ENCODE measurements around the gene POLD1.
A peak's percentile ranks its signal among the peaks of the same experiment; 100 is the strongest.

Gene POLD1

DNA sequence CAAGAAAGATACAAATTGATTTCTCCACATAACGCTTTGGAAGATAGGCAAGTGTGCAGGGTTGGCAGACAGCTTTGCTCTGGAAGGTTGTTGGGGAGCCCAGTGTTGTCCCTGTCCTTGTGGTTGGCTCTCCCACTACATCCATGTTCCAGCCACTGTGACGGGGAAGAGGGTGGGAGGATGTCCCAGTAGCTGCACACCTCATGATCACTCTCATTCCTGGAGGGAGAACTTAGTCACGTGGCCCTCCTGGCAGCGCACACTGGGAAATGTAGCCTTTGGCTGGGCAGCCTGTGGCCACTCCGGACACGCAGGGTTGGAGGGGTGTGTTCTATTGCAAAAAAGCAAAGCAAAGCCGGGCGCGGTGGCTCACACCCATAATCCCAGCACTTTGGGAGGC, 9.9 kb downstream of the POLD1 start:
- no peak for DNase-seq

DNA sequence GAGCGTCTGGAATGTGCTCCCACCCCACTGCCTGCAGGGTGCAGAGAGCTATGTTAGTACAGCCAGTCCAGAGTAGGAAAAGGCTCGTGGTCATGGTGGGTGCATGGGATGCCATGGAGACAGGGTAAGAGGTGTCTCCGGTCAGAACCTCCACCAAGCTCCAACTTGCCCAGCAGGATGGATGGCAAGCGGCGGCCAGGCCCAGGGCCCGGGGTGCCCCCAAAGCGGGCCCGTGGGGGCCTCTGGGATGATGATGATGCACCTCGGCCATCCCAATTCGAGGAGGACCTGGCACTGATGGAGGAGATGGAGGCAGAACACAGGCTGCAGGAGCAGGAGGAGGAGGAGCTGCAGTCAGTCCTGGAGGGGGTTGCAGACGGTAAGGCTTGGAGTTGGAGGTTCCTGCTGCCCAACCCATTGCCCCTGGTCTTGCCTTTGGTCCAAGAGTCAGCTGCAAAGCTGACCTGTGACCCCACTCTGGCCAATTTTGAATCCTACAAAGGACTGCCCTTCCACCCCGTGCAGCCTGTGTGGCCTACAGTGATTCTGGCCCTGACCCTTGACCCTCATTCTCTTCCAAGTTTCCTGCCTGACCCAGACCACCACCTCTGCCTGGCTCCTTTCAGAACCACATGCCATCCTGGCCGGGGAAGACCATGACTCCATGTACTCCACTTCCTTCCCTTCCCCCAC, 14.7 kb downstream of the POLD1 start:
- no peak for DNase-seq

DNA sequence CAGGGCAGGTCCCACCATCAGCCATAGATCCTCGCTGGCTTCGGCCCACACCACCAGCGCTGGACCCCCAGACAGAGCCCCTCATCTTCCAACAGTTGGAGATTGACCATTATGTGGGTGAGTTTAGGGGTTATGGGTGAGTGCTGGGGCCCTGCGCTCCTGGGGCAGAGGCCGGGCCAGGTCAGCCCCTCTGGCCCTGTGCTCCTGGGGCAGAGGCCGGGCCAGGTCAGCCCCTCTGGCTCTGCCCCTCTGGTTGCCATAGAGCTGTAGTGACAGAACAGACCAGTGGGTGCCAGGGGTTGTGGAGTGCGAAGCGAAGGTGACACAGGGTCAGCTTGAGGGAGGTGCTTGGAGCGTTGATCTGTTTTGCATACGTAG, 15.2 kb downstream of the POLD1 start:
- no peak for DNase-seq

DNA sequence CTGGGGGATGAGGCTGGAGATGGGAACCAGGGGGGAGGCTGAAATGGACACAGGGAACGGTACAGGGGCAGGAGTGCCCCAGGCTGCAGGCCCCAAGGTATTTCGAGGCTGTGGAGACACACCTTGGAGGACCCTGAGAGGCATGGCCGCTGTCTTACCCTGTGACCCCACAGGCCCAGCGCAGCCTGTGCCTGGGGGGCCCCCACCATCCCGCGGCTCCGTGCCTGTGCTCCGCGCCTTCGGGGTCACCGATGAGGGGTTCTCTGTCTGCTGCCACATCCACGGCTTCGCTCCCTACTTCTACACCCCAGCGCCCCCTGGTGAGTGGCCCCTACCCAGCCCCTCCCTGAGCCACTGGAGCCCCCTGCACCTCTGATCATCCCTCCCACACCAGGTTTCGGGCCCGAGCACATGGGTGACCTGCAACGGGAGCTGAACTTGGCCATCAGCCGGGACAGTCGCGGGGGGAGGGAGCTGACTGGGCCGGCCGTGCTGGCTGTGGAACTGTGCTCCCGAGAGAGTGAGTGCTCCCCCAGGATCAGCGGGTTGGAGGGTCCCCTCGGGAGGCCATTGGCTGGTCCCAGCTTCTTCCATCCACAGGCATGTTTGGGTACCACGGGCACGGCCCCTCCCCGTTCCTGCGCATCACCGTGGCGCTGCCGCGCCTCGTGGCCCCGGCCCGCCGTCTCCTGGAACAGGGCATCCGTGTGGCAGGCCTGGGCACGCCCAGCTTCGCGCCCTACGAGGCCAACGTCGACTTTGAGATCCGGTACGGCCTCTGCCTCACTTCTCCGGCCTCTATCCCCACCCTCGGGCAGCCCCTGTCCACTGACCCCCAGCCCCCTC, 17.7 kb downstream of the POLD1 start:
- no peak for DNase-seq

DNA sequence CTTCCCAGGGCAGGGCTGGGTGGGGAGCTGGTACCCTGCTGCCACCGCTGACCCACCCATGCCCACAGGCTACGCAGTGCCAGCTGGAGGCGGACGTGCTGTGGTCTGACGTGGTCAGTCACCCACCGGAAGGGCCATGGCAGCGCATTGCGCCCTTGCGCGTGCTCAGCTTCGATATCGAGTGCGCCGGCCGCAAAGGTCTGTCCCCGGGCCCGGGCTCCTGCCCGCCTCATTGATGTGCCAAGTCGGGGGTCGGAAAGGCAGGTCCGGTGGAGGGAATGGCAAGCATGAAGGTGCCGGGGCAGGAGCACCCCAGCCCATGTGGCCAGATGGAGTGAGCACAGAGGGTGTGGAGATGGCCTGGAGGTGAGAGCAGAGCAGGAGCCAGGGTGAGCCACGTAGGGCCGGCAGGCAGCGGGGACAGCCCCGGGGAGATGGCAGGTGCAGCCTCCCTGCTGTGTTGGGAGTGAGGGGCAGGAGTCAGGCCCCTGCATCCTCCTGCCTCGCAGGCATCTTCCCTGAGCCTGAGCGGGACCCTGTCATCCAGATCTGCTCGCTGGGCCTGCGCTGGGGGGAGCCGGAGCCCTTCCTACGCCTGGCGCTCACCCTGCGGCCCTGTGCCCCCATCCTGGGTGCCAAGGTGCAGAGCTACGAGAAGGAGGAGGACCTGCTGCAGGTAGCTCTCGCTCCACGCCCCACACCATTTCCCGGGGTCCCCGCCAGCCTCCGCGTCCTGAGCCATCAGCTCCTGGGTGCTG, 18.6 kb downstream of the POLD1 start:
- DNase-seq = no peak

DNA sequence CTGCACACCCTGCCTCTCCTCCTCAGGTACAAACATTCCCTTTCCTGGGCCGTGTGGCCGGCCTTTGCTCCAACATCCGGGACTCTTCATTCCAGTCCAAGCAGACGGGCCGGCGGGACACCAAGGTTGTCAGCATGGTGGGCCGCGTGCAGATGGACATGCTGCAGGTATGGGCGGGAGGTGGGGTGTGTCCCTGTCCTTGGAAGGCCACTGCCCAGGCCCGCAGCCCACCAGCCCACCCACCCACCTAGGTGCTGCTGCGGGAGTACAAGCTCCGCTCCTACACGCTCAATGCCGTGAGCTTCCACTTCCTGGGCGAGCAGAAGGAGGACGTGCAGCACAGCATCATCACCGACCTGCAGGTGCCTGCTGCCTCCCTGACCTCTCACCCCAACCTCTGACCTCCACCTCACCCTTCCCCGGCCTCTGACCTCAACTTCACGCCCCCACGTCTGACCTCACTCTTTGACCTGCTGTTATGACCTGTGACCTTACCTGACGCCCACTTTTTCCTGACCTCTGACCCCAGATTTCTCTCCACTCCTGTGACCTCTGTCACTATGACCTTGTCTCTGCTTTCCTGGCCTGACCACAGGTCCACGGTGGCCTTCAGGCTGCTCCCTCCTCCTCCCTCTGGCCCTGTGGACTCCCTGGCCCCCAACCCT, 22.1 kb downstream of the POLD1 start:
- DNase-seq = no peak

DNA sequence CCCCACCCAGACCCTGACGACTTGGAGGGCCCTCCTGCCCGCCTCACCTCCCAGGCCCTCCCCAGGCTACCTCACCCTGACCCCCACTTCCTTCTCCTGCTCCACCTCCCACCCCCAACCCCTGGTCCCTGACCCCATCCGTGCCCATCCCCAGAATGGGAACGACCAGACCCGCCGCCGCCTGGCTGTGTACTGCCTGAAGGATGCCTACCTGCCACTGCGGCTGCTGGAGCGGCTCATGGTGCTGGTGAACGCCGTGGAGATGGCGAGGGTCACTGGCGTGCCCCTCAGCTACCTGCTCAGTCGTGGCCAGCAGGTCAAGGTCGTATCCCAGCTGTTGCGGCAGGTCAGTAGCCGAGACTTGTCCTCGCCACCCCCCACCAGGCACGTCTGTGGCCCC, 22.7 kb downstream of the POLD1 start:
- DNase-seq = no peak

DNA sequence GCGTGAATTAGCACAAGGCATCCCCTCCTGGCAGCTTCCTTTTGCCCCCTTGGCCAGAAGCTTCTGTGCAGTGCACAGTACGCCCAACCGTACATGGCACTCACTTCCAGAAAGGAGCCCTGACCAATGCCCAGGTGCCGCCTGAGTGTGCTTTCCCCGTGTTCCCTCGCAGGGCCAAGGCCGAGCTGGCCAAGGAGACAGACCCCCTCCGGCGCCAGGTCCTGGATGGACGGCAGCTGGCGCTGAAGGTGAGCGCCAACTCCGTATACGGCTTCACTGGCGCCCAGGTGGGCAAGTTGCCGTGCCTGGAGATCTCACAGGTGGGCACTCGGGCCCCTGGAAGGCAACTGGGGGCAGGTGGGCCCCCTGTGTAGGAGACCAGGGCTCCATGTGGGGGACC, 25.2 kb downstream of the POLD1 start:
- DNase-seq = no peak

DNA sequence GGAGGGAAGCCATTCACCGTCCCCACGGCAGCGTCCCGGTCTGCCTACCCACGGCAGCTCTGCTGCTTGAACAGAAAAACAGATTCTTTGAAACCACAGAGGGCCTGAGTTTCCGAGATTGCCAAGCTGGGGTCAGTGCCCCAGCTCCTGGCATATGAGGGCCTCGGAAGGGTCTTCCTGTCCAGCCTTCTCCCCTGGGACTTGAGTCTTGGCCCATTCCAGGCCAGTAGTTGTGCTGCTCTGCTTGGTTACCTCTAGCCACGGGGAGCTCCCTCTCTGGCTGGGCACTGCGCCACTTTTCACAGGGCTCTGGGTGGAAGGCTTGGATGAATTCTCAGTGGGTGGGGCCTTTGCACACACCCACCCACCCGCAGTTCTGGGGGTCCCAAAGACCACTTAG, 26.0 kb downstream of the POLD1 start:
- no peak for DNase-seq

DNA sequence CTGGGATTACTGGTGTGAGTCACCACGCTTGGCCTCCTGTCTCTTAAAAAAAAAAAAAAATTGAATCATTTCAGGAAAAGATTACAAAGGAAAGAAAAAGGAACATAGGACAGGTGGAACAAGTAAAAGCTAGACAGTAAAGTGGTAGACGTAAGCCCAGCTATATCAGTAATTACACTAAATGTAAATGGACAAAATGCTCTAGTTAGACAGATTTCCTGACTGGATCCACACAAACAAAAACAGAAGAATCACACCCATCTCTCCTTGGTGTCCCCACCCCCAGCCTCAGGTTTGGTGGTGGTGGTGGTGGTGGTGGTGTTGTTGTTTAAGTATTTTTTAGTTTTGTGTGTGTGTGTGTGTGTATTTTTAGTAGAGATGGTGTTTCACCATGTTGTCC, 28.3 kb downstream of the POLD1 start:
- DNase-seq = no peak

DNA sequence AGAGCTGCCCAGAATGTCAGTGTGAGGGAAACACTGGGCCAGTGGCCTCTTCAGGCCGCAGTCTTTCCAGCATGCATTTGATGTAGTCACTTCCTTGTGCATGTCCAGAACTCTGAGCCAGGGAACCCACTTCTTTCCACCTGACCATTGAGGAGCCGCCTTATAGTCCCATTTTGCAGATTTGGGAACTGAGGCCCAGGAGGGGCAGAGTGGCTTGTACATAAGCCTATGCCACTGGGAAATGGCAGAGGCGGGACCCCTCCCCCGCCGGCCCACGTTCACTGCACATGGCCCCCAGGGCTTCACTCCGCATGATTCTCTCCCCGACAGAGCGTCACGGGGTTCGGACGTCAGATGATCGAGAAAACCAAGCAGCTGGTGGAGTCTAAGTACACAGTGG, 28.9 kb downstream of the POLD1 start:
- DNase-seq = no peak

DNA sequence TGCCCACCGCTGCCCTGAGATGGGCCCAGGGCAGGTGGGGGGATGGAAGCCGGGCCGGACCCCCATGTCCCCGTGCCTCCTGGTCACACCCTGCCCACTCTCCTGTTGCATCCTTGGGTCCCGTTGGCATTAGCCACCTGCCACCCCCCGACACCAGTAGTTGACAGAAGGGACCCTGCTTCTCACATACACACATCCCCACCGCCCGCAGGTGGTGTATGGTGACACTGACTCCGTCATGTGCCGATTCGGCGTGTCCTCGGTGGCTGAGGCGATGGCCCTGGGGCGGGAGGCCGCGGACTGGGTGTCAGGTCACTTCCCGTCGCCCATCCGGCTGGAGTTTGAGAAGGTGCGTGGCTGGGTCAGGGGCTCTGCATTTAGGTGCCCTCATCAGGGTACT, 29.4 kb downstream of the POLD1 start:
- no peak for DNase-seq

DNA sequence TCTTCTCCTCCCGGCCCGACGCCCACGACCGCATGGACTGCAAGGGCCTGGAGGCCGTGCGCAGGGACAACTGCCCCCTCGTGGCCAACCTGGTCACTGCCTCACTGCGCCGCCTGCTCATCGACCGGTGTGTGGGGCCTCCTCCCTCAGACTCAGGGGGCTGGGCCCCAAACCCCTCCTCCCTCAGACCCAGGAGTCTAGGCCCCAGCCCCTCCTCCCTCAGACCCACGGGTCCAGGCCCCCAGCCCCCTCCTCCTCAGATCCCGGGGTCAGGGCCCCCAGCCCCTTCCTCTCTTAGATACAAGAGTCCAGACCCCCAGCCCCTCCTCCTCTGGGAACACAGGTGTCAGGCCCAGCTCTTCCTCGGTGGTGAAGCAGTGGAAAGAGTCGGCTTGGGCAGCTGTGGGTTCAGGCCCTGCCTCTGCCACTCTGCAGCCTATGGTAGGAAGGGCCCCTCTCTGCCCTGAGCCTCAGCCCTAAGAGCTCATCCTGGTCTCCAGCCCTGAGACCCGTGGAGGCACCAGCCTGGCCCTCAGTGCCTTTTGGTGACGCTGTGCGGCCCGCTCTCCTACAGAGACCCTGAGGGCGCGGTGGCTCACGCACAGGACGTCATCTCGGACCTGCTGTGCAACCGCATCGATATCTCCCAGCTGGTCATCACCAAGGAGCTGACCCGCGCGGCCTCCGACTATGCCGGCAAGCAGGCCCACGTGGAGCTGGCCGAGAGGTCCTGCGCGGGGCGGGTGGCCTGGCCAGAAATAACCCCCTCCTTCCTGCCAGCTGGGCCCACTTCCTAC, 30.9 kb downstream of the POLD1 start:
- peak; percentile 9 for DNase-seq

DNA sequence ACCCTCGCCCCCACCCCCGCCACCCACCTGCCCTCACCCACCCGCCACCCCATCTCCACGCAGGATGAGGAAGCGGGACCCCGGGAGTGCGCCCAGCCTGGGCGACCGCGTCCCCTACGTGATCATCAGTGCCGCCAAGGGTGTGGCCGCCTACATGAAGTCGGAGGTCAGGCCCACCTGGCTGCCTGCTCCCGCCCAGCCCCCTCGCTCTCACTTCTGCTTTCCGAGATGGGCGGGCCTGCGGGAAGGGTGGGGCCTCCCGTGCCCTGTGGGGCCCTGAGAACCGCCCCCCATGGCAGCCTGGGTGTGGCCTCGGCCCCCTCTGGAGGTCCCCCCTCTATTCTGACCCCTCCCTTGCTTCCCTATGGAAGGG, 31.5 kb downstream of the POLD1 start:
- no peak for DNase-seq

DNA sequence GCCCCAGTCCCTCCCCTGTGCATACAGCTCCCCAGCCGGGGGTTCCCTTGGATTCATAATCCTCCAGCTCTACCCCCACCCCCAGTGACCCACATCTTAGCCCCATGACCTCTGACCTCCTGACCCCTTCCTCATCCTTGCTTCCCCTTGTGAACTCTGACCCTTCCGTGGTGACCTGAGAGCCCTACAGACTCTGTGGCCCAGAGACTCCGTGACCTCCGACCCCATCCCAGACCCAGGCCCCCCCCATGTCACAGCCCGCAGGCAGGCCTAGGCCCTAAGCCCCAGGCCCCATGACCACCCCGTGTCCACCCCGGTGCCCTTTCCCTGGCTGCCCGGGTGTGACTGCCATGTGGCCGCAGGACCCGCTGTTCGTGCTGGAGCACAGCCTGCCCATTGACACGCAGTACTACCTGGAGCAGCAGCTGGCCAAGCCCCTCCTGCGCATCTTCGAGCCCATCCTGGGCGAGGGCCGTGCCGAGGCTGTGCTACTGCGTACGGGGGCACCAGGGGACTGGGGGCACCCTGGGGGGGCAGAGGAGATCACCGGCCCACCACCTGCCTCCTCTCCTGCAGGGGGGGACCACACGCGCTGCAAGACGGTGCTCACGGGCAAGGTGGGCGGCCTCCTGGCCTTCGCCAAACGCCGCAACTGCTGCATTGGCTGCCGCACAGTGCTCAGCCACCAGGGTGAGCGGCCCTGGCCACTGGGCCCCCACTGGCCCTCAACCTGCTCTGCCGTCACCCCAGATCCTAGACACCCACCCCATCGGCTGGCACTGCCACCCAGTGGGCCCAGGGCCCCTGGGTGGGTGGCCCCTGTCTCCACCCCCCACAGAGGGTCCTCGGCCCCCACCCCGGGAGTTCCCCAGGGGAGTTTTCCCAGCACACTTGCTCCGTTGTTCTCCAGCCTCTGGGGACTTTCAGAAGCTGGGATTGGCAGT, 32.2 kb downstream of the POLD1 start:
- no peak for DNase-seq

DNA sequence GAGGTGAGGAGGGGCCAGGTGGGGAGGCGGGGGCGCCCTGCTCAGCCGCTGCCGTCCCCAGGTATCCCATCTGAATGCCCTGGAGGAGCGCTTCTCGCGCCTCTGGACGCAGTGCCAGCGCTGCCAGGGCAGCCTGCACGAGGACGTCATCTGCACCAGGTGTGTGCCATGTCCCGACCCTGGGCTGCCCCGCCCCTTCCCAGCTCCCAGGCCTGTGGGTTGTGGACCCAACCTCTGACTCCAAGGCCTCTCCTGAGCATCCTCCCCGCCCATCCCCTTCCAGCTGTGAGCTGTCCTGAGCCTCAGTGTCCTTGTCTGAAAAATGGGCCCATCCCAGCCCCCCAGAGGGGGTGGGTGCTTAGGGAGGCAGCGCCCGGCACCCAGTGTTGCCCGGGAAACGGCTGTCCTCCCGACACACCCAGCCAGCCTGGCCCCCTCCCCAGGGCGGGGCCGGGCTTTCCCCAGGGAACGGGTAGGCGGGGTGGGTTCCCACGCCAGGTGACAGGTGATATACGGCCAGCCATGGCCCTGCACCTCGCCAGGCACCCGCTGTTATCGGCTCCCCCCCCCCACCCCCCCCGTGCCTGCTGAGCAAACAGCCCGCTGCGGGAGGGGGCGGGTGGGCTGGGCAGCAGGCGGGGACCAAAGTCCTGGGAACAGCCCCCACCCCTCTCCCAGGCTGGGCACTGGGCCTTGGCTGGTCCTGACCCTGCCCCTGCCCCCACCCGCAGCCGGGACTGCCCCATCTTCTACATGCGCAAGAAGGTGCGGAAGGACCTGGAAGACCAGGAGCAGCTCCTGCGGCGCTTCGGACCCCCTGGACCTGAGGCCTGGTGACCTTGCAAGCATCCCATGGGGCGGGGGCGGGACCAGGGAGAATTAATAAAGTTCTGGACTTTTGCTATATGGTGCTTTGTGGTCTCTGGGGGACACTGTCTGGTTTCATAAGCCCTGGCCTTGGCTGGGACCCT, 33.2 kb downstream of the POLD1 start:
- no peak for DNase-seq

DNA sequence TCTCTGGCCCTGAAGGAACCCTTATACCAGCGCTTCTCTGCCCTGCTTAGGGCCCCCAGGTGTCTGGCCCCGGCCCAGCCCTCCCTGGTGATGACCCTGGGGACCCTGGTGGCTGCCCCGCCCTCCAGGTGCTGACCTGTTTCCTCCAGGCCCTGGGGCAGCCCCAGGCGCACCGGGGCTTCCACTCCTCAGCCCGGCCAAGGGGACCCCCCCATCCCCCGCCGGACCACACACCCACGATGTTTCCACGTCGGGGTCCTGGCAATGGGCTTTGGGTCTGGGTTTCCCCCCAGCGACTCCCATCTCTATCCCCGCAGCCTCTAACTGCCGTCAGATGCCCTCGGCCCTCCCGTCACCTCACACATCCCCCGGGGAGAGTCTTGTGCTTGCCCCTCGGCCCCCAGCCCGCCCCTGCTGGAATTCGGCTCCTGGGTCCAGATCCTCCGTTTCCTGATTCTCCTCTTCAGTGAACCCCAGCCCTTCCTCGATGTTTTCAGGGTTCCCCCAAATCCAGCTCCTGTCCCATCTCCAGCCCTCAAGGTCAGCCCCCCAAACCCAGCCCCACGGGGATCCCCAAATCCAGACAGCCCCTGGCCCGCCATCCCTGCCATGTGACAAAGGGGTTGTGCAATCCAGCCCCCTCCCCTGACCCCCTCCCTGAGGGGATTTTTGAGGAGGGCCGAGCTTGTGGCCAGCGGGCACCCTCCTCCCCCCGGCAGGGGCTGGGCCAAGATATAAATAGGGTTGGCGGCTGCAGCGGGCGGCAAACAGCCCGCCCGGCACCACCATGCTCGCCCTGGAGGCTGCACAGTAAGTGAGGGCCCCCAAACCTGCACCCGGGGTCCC, 34.3 kb downstream of the POLD1 start, which contains the start of gene SPIB:
Gene SPIB, plus strand, starts transcription at position 763 of the 846 bp plus-strand sequence. Its CDS starts 25 bp downstream, at position 788.
- DNase-seq = no peak

DNA sequence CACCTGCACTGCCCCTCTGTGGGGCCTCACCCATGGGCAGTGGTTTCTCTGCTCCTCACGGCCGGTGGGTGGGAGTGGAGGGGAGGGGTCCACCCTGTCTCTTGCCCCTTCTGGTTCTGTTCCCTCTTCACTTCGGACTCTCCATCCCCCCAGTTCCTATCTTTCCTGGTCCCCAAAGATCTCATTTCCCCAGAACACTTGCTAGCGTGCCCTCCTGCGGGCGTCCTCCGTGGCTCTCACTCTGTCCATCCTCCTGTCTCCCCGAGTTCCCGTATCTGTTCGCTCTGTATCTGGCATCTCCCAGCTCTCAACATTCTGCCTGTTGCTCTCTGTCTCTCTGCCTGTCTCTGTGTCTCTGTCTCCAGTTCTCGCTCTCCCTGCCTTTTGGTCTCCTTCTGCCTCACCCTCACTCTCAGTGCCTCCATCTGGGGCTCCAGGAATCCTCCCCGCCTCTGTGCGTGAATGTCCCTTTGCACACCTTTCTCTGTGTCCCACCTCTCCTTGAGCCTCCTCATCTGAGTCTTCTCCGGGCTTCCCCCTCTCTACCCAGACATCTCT, 35.0 kb downstream of the POLD1 start:
- DNase-seq = no peak
